IPS-18c (cell line): ENCODE results near the gene UNC93B1.

Experiments
- H3K4me3 ChIP-seq: 2 replicates; pipeline ENCODE4 v1.7.0; 2013; ENCODE audit warnings: low read depth, mild to moderate bottlenecking, low read length, moderate library complexity; ENCODE audit not compliant: insufficient read depth
- H3K9me3 ChIP-seq: one replicate; pipeline ENCODE4 v1.6.1; 2013; ENCODE audit warnings: mild to moderate bottlenecking, low read length, moderate library complexity; ENCODE audit not compliant: control insufficient read depth, insufficient read depth

UNC93B1 gene

DNA sequence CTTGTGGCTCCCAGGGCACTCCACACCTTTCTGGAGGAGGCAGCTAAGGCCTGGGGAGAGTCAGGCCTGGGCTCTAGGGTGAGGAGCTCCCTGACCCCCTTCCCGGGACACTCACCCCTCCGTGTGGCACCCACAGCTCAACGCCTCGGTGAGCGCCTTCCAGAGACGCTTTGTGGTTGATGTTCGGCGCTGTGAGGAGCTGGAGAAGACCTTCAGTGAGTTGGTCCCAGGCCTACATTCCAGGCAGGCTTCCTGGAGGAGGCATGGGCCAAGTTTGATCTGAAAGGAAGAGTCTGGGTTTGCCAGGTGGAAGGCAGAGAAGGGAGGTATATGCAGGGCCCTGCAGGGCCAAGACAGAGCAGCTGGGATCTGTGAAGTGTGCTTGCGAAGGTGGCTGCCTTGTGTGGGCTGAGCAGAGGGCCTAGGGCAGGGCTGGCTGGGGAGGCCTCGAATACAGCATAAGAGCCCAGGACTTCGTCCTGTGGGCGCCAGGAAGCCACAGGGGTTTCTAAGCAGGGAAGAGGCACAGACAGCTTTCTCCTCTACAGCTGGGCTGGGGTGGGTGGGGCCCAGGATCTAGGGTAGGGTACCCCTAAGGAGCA lies 37.8 kb upstream of the UNC93B1 start:
- no peaks in the 10 kb centered on the region for H3K9me3 ChIP-seq
- H3K4me3 ChIP-seq, result no peak overlapping the region

DNA sequence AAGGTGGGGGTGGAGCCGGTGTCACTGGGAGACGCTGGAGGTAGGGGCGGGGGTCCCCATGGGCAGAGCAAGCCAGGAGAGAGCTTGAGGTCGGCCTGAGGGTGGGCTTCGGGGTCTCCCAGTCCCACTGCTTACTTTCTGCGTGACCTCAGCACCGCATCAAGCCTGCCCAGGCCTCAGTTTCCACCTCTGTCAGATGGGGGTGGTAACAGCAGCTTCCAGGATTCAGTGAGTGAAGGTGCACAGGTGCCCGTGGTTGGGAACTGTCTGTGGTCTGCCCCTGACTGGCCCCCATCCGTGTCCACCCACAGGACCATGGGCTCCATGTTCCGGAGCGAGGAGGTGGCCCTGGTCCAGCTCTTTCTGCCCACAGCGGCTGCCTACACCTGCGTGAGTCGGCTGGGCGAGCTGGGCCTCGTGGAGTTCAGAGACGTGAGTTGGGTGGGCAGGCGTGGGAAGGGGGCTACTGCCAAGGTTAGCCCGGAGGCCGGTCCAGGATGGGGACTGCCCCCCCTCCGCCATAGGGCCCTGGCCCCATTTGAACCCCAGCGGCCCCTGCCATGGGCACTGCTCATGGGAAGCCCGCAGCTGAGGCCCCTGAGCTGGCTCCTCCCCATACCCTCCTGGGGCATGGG lies 37.2 kb upstream of the UNC93B1 start:
- H3K4me3 ChIP-seq, result no peak overlapping the region

DNA sequence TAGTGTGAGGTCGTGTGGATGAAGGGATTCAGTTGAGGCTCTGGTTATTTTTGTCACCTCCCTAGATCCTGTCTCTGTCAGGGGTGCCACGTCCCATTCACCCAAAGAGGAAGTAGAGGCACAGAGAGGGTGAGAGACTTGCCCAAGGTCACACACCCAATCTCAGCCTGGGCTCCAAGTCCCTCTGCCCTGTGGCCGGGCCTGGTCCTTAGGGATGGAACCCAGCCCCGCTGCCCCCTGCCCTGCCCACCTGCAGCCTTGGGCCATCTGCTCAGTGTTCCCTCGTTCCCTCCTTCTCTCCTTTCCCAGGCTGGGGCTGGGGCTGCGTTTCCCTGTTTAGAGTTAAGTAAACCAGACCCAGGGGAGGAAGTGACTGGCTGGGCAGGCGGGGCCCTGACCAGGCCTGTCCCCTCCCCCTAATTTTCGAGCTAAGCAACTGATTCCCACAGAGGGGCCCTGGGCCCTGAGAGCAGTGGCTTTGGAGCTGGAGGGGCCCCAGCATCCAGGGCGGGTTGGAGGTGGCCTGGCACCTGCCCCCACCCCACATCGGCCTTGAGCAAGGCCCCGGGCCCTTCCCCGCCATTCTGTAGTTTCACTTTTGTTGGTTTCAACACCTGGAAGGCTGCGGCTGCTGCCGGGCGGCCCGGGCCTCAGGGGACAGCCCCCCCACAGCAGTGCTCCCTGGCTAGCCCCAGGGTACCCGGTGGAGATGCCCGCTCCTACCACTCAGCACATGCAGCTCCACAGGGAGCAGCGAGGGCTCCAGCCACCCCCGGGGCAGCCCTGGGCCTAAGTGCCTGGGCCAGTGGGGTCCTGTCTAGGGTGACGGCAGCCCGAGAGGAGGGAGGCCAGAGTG lies 36.4 kb upstream of the UNC93B1 start:
- H3K4me3 ChIP-seq, result no peak overlapping the region

More for the DNA sequence above, 37.2 kb upstream of the UNC93B1 start:
- no peaks in the 10 kb centered on the region for H3K9me3 ChIP-seq

DNA sequence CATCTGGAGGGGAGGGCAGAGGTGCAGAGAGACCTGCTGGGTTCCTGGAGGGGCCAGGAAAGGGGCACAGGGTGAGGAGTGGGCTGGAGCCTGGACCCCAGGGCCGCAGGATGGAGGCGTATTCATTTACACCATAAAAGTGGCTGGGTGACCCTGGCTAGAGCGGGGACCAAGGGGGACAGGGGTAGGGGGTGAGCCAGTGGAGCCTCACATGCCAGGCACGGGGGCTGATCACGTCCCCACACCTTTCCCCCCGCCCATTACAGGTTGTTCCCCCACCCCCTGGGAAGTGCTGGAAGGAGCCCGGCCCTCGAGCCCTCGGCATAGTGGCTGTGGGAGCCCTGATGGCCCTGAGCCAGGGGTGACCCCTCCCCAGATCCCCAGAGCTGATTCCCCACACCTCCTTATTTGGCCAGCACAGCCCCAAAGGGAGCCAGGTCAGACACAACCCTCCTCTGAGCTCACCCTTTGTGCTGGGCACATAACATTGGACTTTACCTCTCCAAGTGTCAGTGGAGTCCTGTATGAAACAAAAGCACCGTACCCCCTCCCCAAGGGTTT lies 35.7 kb upstream of the UNC93B1 start:
- Histone ChIP-seq H3K9me3 (no peaks in the 10 kb centered on the region), H3K4me3 (no peak overlapping the region)

More for the DNA sequence above, 36.4 kb upstream of the UNC93B1 start:
- H3K9me3 ChIP-seq, result no peaks in the 10 kb centered on the region

DNA sequence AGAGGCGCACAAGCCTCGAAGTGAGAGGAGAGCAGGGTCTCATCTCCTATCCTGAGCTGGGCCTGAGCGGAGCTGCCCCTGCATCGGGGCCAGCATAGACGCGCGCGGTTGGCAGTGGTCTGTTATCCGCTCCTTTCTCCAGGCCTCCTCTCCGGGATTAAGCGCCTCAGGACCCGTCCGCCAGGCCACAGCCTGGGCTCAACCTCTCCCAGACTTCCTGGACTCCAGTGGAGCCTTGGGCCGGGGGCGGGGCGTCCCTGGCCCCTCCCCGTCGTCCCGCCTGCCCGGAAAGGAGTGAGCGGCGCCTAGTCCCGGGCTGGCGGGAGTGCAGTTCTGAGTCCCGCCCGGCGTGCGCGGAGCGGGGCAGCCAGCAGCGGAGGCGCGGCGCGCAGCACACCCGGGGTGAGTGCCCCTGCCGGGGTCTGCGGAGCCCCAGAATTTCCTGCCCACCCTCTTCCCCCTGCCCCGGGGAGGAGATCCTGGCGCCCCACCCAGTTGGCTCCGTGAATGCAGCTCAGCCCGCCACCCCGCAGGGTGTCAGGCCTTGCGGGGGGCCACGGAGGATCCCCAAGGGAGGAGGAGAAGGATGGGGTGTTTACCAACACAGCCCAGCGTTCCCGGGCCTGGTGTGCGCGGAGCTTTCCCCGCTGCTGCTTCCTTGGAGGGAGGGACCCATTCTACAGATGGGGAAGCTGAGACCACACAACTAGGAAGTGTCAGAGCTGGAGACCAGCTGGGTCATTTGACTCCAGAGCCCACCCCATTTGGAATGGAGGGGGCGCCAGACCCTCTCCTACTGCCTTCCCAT lies 35.0 kb upstream of the UNC93B1 start, which contains the start of gene TCIRG1:
Gene TCIRG1 (plus strand): TSS at position 308 of the 808 bp plus-strand sequence. CDS start 2,247 bp downstream, outside the sequence.
- Histone ChIP-seq H3K4me3 (peak within 1 kb of the TSS; percentile 55), H3K9me3 (no peaks in the 10 kb centered on the region)

DNA sequence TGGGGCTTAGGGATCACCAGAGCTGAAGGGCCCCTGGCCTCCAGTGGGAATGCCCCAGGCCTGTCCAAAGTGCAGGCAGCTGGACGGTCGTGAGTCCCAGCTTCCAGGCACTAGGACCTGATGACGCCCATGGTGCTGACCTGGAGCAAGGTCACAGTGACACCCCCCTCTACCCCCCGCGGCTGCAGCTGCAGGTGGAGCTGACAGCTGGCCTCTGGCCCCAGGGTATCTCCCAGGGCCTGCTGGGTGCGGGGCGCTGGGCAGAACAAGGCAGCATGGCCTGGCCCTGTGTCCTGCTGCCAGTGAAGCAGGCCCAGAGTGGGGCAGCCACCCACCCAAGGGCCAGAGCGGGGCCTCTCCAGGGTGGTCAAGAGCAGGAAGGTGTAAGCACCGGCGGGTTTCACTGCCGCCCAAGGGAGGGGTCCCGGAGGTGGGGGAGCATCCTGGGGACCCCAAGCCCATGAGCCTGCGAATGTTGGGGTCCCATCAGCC lies 34.4 kb upstream of the UNC93B1 start:
- peak overlapping the region; percentile 55 for H3K4me3 ChIP-seq

DNA sequence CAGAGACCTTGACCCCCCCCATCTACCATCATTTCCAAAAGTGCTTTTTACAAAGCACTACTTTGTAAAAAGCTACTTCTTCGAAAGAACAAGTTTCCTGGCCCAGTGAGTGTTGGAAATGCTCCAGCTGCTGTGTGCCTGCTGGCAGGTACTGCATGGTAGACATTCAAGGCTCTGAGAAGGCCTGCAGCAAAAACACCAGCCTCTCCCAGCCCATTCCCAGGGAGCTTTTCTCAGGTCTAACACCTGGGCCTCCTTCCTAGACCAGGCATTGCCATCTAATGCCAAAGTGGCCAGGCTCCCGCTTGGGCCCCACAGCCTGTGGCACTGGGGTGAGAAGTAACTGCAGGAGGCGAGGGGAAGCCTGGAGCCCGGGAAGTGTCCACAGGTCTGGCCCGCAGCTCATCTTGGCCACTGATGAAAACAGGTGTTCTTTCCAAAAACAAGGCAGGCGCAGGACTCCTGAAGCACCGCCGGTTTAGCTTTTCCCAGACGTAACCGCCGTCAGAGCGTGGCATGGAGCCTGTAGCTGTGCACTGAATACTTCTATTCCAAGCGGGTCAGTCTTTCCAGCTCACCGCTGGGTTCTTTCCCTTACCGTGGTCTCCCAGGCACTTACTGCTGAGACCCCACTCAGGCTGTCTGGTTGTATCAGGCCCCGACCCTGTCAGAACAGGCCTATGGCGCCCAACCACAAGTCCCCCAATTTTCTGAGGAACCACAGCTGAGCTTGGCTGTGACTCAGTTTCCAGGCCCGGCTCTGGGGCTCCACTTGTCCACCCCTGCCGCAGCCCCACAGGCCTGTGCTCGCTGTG lies 33.7 kb upstream of the UNC93B1 start:
- Histone ChIP-seq H3K9me3 (no peaks in the 10 kb centered on the region), H3K4me3 (no peak overlapping the region)

More for the DNA sequence above, 34.4 kb upstream of the UNC93B1 start:
- H3K9me3 ChIP-seq, result no peaks in the 10 kb centered on the region

DNA sequence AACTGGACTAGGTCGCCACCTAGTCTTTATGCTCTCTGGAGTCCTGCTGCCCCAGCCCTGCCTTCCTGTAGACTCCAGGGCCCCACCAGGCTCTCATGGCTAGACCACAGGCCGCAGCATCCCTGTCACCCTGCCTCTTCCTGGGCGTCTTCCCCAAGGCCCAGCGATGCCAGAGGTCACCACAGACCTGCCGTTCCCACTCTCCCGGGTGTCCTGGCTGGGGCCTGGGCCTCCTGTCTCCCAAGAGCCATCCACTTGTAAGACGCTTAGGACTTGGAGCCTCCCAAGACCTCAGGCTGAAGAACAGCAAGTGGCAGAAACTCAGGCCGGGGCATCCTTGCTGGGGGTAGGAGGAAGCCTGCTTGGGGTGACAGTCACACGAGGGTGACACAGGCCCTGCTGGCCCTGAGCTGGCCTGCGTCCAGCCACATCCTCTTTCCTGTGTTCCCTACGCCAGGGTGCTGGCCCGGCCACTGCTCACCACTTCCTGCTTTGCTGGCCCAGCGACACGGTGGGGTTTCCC lies 32.9 kb upstream of the UNC93B1 start:
- Histone ChIP-seq H3K4me3 (no peak overlapping the region), H3K9me3 (no peaks in the 10 kb centered on the region)

DNA sequence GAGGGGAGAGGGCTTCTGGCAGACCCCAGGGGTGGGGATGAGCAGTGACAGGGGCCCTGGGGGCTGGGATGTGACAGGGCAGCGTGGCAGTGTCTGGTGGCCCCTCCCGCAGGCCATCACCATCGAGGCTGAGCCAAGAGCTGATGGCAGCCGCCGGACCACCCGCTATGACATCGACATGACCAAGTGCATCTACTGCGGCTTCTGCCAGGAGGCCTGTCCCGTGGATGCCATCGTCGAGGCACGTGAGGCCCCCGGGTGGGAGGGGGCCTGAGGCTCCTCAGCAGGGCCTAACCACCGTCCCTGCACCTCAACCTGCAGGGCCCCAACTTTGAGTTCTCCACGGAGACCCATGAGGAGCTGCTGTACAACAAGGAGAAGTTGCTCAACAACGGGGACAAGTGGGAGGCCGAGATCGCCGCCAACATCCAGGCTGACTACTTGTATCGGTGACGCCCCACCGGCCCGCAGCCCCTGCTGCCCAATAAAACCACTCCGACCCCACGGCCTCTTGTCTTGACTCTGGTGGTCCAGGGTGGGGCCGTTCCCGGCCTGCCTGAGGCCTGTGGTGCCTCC lies 32.3 kb upstream of the UNC93B1 start:
- H3K9me3 ChIP-seq, result no peaks in the 10 kb centered on the region
- H3K4me3 ChIP-seq, result no peak overlapping the region

DNA sequence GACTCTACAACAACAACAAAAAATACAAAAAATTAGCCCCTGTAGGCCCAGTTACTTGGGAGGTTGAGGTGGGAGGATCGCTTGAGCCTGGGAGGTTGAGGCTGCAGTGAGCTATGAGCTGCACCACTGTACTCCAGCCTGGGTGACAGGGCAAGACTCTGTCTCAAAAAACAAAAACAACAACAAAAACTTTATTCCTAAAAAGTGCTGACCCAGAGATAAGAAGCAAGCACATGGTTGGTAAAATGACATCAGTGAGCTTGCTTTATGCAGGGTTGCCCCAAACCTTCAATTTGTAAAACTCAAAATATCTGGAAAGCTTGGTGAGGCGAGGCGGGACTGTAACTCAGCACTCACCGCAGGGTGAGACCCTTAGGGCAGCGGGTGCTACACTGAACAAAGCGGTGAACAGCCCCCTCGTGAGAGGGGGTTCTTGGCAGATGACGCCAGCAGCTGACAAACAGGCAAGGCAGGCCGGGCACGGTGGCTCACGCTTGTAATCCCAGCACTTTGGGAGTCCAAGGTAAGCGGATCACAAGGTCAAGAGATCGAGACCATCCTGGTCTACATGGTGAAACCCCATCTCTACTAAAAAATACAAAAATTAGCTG lies 31.5 kb upstream of the UNC93B1 start:
- no peaks in the 10 kb centered on the region for H3K9me3 ChIP-seq

DNA sequence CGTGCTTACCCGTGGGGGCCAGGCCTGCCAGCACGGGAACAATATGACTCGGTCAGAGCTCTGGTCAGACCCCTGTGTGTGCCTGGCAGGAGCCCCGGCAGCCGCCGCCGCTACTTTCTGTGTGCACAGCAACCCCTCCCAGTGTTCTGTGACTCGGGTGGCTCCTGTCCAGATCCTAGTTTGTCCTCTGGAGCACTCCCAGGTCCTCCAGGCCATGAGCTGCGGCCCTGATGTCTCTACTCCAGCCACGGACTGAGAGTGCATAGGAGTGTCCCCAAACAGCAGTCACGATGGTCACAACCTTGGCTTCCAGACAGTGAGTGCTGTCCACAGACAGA lies 29.8 kb upstream of the UNC93B1 start:
- H3K9me3 ChIP-seq, result no peaks in the 10 kb centered on the region
- H3K4me3 ChIP-seq, result no peak overlapping the region

More for the DNA sequence above, 31.5 kb upstream of the UNC93B1 start:
- no peak overlapping the region for H3K4me3 ChIP-seq

DNA sequence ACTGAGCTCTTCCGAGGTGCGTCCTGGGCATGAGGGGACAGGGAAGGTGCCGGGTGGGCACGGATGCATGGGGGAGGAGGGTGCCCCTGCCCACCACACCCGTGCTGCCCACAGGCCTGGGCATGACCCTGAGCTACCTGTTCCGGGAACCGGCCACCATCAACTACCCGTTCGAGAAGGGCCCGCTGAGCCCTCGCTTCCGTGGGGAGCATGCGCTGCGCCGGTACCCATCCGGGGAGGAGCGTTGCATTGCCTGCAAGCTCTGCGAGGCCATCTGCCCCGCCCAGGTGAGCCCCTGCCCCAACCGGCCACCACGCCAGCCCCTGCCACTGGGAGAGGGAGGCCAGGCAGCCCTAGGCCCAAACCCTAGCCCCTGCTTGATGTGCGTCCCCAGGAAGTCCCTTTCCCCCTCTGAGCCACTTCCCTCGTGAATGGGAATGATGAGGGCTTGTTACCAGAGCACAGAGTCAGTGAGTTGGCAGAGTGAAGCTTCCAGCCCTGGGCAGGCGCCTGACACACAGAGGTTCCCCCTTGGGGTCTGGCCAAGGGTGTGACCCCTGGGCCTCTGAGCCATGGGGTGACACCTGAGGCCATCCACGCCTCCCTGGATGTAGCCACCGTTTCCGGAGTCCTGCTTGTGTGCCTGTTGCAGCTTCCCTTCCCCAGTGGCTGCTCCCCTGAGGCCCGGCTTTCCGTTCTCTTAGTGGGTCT lies 29.3 kb upstream of the UNC93B1 start:
- no peaks in the 10 kb centered on the region for H3K9me3 ChIP-seq
- H3K4me3 ChIP-seq, result no peak overlapping the region

DNA sequence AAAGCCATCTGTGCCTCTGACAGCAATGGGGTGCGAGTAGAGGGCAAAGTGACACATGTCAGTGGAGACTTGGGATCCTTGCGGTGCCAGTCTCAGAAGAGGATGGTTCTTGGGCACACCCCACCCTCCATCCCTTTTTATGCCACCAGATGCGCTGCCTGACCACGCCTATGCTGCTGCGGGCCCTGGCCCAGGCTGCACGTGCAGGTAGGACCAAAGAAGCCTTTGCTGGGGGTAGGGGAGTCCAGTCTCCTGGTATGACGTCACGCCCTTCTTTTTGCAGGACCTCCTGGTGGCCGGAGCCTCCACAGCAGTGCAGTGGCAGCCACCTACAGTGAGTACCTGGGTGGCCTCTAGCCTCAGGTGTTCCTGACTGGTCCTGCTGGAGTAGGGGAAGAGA lies 28.1 kb upstream of the UNC93B1 start:
- Histone ChIP-seq H3K4me3 (no peak overlapping the region), H3K9me3 (no peaks in the 10 kb centered on the region)

DNA sequence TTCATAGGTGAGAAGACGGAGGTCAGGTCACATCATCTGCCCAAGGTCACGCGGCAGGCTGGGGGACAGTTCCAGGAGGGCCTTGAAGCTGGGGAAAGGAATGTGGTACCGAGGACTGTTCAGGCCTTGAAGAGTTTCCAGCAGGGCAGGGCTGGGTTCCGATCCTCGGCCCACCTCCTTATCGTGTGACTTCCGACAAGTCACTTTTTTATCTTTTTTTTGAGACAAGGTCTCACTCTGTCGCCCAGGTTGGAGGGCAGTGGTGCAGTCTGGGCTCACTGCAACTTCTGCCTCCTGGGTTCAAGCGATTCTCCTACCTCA lies 27.2 kb upstream of the UNC93B1 start:
- Histone ChIP-seq H3K9me3 (no peaks in the 10 kb centered on the region), H3K4me3 (peak overlapping the region; percentile 84)
